PC-3 (cell line): ENCODE results near the gene TOB2.

Source experiments
- EZH2 ChIP-seq: fragments of 300-600 bp; sonication (generic); IDR thresholded peaks from one replicate; pipeline ENCODE4 v1.6.1; 2017; ENCODE audit warnings: antibody characterized with exemption, mild to moderate bottlenecking, low read length; ENCODE audit not compliant: unreplicated experiment
- EZH2phosphoT487 ChIP-seq: fragments of 300-600 bp; sonication (generic); IDR thresholded peaks from 2 replicates; pipeline ENCODE4 v1.6.1; 2018; ENCODE audit warnings: mild to moderate bottlenecking, antibody characterized with exemption, low read length, borderline replicate concordance
- TF ChIP-seq, protein P1 (sequence below): fragments of 300-600 bp; sonication (generic); conservative IDR thresholded peaks from 2 replicates; pipeline ENCODE4 v1.5.1; 2017; ENCODE audit warnings: antibody characterized with exemption, low read depth, mild to moderate bottlenecking, low read length

DNA sequence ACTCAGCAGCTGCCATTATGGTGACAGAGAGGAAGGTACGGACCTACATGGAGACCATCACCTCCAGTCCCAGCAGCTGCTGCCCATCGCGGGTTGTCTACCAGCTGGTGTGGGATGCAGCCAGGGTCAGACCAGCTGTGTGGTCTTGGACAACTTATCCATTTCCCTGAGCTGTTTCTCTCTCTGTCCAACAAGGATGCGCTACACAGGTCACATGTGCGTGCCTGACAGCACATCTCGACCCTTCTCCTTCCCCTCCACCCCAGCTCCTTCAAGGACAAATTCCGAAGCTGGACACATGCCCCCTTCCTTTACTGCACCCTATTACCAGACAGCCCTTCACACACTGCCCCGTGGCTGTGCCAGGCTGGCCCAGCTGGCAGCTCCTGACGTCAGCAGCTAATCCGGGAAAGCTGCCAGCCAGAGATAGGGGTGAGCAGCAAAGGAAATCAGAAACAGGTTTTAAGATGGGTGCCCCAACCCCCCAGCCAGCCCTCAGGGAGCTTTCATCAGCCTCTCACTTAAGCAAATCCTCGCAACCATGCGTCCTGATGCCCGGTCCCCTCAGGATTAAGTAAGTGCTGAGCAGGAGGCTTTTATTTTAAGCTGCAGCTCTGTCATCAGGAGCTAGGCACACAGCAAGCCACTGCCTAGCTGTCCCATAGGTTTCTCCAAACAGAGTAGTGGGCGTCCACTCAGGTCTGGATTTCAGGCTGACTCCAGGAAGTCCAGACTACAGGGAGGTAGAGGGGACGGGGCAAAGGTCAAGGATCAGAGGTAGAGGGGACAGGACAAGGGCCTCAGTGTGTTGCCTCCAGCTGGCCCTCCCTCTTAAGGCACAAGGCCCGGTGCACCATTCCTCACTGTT is 44.6 kb downstream of the TOB2 start:
- TF ChIP-seq EZH2: no peak
- TF ChIP-seq, protein P1, sequence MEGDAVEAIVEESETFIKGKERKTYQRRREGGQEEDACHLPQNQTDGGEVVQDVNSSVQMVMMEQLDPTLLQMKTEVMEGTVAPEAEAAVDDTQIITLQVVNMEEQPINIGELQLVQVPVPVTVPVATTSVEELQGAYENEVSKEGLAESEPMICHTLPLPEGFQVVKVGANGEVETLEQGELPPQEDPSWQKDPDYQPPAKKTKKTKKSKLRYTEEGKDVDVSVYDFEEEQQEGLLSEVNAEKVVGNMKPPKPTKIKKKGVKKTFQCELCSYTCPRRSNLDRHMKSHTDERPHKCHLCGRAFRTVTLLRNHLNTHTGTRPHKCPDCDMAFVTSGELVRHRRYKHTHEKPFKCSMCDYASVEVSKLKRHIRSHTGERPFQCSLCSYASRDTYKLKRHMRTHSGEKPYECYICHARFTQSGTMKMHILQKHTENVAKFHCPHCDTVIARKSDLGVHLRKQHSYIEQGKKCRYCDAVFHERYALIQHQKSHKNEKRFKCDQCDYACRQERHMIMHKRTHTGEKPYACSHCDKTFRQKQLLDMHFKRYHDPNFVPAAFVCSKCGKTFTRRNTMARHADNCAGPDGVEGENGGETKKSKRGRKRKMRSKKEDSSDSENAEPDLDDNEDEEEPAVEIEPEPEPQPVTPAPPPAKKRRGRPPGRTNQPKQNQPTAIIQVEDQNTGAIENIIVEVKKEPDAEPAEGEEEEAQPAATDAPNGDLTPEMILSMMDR: no peak
- TF ChIP-seq EZH2phosphoT487: no peak
